ENCODE data around the gene ZNF618.

Gene ZNF618

DNA sequence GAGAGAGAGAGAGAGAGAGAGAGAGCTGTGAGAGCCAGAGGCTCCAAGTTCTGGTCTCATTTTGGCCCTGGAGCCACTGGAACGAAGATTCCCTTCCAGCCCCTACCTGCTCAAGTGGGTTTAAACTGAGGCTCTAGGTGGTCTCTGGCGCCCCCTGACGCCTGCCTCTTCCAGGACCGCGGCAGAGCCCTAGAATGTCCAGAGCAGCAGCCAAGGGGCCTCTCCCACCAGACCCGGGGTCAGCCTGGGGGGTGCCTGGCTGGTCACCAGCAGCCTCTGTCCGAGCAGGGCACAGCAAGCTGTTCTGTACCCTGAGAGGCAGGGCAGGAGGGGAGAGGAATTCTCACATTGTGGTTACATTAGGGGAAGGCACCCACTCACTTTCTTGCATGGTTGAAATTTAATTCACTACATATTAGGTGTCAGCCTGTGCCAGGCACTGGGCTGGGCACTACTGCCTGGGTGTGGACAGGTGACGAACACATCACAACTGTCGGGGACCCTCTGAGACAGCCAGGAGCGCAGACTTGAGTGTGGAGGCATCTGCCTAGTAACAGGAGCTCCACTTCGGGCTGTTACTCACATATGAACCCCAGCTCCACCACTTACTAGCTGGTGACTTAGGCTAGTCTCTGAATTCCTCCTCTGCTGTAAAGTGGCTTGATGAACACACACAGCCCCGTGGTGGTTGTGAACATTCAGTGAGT lies 157.4 kb downstream of the ZNF618 start:
- ChIA-PET POLR2A (no interaction called here), CTCF (interaction anchor here (1.1 kb wide), 1 partner anchor 296 kb away, joined by 4 read pairs; no protein-coding TSS in a partner anchor)
- TF ChIP-seq, protein P1, sequence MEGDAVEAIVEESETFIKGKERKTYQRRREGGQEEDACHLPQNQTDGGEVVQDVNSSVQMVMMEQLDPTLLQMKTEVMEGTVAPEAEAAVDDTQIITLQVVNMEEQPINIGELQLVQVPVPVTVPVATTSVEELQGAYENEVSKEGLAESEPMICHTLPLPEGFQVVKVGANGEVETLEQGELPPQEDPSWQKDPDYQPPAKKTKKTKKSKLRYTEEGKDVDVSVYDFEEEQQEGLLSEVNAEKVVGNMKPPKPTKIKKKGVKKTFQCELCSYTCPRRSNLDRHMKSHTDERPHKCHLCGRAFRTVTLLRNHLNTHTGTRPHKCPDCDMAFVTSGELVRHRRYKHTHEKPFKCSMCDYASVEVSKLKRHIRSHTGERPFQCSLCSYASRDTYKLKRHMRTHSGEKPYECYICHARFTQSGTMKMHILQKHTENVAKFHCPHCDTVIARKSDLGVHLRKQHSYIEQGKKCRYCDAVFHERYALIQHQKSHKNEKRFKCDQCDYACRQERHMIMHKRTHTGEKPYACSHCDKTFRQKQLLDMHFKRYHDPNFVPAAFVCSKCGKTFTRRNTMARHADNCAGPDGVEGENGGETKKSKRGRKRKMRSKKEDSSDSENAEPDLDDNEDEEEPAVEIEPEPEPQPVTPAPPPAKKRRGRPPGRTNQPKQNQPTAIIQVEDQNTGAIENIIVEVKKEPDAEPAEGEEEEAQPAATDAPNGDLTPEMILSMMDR (IDR thresholded peaks at IDR 0.05; ENCODE audit: control extremely low read depth, extremely low read depth, low read depth, missing control alignments) = peak; percentile 19
- DNase-seq (ENCODE audit: extremely low spot score) = peak; percentile 35

DNA sequence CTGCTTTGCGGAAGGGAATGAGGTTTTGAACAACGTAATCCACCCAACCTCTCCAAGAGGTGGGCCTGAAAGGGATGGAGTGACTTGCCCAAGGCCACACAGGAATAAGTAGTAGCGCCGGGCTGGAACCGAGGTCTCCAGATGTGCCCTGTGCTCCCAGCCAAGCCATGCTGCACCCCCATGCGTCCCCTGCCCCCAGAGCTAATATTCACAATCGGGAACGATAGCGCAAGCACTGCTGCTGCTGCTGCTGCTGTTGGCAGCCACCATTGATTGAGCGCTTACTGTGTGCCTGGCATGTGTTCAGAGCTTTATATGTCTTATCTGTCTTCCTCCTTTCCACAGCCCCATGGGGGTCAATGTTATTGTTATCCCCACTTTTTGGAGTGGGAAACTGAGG lies 158.1 kb downstream of the ZNF618 start:
- POLR2A ChIA-PET = no interaction called here
- DNase-seq (ENCODE audit: extremely low spot score) = no peak
- TF ChIP-seq, protein P1 (IDR thresholded peaks at IDR 0.05; ENCODE audit: control extremely low read depth, extremely low read depth, low read depth, missing control alignments) = no peak
- CTCF ChIA-PET = interaction anchor here (1.1 kb wide), 1 partner anchor 297 kb away, joined by 4 read pairs; no protein-coding TSS in a partner anchor

DNA sequence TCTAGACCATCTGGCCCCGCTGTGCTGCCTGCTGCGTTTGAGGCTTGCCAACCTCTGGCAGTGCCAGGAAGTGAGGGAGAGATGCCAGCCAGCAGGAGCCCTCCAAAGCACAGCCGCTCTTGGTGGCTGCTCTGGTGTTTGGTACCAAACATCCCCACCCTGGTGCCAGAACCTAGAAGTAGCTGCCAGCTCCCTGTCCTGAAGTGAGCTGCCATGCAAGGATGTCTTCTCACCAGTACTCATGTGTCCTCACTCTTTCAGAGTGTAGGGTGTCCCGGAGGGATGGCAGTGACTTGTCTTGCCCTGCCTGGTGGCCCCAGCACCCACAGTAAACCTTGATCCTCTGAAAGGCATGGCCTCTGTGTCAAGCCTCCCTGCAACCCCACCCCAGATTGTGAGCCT lies 158.6 kb downstream of the ZNF618 start:
- DNase-seq (ENCODE audit: extremely low spot score) = peak; percentile 17
- CTCF ChIA-PET = interaction anchor here (1.1 kb wide), 1 partner anchor 297 kb away, joined by 4 read pairs; no protein-coding TSS in a partner anchor
- POLR2A ChIA-PET = no interaction called here
- TF ChIP-seq, protein P1 (IDR thresholded peaks at IDR 0.05; ENCODE audit: control extremely low read depth, extremely low read depth, low read depth, missing control alignments) = no peak

DNA sequence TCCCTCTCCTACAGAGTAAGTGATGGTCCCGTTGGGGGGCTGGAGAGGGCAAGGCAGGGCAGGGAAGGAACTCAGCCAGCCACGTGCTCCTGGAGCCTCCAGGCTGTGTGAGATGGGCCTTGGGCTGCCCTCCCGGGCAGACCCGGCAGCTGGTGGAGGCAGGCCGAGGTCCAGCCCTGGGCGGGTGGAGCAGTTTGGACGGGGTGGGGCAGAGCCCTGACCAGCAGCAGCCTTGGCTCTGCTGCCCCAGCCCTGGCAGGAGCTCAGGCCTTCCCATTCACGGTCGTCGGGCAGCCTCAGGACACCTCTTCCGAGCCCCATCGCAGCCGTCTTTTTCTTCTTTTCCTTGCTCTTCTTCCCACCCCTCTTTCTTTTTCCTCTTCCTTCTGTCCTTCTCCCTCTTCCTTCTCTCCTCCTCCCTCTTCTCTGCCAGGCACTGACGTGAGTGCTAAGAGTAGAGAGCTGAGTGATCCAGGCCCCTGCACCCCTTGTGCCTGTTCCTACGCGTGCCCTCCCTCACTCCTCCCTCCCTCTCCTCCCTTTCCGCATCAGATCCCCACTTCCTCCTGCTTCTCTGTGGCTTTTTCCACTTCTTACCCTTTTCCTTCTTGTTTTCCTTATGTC lies 159.2 kb downstream of the ZNF618 start:
- TF ChIP-seq, protein P1 (IDR thresholded peaks at IDR 0.05; ENCODE audit: control extremely low read depth, extremely low read depth, low read depth, missing control alignments) = no peak
- POLR2A ChIA-PET = no interaction called here
- no peak for DNase-seq (ENCODE audit: extremely low spot score)
- CTCF ChIA-PET = no interaction called here

DNA sequence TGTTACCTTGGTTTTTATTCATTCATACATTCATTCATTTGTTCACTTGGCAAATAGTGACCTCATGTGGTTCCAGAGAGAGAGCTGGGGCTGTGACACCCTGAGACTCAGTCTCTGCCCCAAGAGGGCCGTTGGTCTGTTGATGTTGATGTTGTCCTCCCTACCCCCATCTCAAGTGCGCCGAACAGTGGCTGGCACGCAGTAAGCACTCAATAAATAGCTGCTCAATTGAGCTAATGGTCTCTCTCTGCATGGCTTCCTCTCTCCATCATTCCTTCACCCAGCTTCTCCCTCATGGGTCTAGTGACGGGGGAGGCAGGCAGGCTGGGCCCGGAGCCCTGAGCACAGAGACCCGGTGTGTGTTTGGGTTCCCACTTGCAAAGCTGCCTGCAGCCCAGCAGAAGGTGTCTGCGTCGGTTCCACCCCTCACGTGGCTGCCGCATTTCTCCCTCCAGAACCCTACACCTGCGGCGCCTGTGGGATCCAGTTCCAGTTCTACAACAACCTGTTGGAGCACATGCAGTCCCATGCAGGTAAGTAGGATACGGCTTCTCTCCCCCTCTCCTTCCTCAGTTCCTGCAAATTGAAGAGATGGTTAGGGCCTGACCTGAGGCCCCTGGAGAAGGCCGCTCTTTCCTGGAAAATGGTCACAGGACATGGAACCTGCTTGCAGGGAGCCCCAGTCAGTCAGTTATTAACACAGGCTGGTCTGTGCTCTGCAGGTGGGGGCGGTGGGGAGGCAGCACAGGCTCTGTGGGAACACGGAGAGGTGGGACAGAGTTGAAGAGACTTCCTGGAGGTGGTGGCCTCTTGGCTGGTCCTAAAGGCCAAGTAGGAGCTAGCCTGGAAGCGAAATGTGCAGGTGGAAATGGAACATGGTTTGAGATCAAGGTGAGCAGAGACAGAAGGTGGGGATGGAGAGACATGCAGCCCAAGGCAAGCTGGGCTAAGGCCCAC lies 160.0 kb downstream of the ZNF618 start:
- POLR2A ChIA-PET = no interaction called here
- CTCF ChIA-PET = no interaction called here
- DNase-seq (ENCODE audit: extremely low spot score) = peak; percentile 3
- TF ChIP-seq, protein P1 (IDR thresholded peaks at IDR 0.05; ENCODE audit: control extremely low read depth, extremely low read depth, low read depth, missing control alignments) = no peak

DNA sequence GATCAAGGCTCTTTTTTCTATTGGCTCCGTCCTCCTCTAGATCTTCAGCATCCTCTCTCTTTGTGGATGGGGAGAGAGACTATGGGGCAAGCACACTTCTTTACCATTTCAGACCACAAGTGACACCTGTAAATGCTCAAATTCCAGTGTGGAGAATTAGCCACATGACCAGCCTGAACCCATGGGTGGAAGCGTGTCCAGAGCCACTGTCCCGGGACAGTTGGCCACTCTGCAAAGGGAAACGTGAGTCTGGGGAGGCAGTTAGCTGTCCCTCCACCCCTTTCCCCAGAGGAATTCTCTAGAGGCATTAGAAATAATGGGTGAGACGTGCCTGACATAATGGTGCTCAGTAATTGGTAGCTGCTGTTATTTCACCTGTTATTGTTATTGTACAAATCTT lies 161.1 kb downstream of the ZNF618 start:
- CTCF ChIA-PET = interaction anchor here (1.3 kb wide), 1 partner anchor 21 kb away, joined by 3 read pairs; no protein-coding TSS in a partner anchor
- peak; percentile 5 for DNase-seq (ENCODE audit: extremely low spot score)

More for the DNA sequence above, 161.1 kb downstream of the ZNF618 start:
- TF ChIP-seq, protein P1 (IDR thresholded peaks at IDR 0.05; ENCODE audit: control extremely low read depth, extremely low read depth, low read depth, missing control alignments) = no peak
- POLR2A ChIA-PET = no interaction called here
